NK-92 (cell line): ENCODE data around the gene RPUSD3.

Source experiments
- DNase-seq: peaks from one replicate; lab custom pipeline; 2025; ENCODE audit not compliant: unreplicated experiment; lab: John Stamatoyannopoulos, UW

RPUSD3 gene

DNA sequence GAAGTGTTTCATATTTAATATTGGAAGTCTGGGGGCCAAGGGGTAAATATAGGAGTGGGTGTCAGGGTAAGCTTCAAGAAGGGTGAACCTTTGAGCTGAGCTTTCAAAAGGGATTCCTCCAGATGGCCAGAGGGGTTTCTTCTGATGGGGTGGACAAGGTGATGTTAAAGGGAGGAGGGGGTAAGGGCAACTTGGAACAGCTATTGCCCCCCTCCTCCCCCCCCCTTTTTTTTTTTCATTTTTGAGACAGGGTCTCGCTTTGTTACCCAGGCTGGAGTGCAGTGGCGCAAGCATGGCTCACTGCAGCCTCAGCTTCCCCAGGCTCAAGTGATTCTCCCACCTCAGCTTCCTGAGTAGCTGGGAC lies 35.8 kb downstream of the RPUSD3 start:
- no peak for DNase-seq

DNA sequence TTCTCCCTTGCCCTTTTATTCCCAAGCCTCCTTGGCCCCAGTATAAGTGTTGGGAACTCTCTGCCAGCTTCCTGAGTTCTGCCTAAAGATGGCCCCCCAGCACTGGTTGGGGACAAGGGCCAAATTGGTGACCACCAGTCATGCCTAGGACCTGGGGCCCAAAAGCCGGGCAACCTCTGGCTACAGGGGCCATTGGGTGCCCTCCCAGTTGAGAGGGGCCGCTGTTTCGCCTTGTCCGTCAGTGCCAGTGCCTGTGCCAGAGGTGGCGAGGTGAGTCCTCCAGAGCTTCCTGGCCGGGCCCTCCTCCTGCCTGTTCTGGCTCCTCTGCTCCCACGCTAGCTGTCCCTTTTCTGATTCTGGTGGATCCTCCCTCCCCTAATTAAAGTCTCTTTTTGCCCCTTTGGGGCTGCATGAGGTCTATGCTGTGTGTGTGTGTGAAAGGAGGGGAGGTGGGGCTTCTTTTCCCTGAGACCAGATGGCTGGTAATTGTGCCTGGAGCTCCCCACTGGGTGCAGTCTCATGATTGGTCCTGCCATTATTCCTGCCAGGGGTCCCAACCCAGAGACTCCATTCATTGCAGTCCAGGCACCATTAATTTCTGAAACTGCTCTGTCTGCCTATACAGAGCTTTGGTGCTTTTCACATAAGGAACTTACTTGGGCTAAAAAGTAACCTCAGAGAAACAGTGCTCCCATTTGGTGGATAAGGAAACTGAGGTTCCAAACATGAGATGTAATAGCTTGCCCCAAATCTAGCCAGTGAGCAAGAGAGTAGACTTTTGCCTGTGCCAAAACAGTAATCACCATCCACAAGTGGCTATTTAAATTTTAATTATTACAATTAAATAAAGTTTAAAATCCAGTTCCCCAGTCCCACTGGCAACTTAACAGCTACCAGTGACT lies 36.9 kb downstream of the RPUSD3 start:
- no peak for DNase-seq

DNA sequence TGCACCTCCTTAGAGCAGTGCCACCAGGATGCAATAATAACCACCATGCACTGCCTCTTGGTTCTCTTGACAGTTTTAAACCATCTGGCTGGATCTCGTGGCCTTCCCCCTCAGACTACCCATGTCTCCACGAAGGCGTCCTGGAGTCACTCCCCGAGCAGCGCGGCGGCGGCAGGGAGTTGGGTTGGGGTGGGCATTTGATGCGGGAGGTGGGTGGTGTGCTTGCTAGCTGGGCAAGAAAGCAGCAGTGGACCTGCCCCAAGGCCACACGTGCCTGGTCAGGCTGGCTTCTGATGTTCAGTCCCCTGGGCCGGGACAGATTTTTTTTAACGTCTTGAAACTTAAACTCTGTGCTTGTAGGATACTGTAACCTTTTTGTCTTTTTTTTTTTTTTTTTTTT lies 37.7 kb downstream of the RPUSD3 start:
- no peak for DNase-seq

DNA sequence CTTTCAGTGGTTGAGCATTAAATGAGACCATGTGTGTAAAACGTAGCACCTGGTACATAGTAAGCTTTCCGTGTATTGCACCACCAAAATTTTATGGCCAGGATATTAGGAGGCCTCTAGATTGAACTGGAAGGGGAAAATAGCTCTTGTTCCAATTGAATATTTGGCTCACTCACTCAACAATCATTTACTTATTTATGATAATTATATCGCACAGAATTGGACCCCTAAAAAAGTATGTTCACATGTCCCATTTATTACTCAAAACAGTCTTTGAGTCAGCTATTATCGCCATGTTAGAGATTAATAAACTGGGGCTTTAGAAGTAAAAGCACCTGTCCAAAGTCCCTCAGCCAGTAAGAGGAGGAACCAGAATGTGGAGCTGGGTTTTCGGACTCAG lies 38.8 kb downstream of the RPUSD3 start:
- no peak for DNase-seq

DNA sequence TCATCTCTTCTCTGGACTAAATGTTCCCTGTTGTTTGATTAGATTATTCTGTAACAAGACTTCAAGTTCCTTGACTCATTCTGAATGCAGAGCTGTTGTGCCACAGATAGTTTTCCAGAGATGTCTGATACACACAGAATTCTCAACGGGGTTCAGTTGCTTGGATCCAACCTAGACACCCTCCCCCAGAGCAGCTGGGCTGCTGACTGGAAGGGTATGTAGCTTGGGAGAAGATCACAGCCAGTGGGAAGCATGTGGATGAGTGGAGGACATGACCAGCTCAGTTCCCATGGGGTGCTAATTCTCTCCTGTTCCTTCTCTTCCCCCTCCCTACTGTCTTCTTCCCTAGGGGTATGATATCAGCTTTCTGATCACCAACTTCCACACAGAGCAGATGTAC lies 40.3 kb downstream of the RPUSD3 start:
- DNase-seq, result no peak

DNA sequence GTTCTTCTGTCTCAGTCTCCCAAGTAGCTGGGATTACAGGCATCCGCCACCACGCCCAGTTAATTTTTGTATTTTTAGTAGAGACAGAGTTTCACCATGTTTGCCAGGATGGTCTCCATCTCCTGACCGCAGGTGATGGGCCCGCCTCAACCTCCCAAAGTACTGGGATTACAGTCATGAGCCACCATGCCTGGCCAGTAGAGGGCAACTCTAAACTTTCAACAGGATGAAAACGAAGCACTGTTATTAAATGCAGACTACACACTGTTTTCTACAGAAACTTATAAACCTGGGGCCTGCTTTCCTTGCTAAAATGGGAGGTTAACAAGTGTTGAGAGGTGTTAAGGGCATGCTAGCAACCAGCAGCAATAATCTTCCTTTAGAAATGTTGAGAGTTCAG lies 43.3 kb downstream of the RPUSD3 start:
- no peak for DNase-seq

DNA sequence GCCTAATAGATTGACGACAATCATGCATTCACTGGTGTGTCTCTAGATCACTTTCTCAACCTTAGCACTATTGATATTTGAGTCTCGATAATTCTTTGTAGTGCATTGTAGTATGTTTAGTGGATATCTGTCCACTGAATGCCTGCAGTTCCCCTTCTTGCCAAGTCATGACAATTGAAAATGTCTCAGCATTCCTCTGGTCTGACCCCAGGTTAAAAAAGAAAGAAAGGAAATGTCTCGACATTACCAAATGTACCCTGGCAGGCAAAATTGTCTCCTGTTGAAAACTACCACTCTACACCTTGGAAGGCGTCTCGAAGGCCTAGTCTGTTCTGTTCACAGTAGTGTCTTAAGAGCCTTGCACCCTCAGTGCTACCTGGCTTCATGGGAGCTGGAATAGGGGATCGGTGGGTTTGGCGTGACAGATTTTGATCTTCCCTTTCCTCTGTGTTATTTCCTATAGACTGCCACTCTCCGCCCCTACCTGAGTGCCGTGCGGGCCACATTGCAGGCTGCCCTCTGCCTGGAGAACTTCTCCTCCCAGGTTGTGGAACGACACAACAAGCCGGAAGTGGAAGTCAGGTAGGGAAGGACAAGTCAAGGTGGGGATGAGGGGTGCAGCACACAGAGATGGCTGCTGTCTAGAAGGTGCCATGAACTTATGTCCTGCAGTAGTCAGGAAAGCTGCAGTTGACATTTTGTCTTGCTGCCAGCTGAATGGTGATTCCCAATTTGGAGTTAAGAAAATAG lies 46.4 kb downstream of the RPUSD3 start:
- DNase-seq, result no peak

DNA sequence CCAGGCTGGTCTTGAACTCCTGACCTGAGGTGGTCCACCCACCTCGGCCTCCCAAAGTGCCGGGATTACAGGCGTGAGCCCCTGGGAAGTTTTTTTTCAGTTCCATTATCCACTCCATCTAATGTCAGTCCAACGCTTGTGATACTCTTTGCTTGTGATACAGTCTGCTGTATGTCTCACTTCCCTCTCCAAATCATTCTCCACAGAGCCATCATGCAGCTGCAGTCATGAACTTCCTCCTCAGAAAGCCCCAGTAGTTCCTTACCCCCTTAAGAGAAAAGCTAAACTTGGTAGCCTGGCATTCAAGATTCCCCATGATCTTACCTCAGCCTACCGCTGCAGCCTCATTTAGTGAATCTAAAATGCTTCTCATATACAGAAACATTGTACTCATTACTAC lies 48.6 kb downstream of the RPUSD3 start:
- no peak for DNase-seq

DNA sequence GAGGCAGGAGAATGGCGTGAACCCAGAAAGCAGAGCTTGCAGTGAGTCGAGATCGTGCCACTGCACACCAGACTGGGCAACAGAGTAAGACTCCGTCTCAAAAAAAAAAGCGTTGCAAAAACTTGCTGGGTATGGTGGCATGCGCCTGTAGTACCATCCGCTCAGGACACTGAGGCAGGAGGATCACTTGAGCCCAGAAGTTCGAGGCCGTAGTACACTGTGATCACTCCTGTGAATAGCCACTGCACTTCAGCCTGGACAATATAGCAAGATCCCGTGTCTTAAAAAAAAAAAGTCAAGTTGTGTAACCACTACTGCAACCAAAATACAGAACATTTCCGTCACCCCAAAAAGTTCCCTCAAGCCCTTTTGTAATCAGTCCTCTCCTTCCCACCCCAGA lies 49.4 kb downstream of the RPUSD3 start:
- no peak for DNase-seq

DNA sequence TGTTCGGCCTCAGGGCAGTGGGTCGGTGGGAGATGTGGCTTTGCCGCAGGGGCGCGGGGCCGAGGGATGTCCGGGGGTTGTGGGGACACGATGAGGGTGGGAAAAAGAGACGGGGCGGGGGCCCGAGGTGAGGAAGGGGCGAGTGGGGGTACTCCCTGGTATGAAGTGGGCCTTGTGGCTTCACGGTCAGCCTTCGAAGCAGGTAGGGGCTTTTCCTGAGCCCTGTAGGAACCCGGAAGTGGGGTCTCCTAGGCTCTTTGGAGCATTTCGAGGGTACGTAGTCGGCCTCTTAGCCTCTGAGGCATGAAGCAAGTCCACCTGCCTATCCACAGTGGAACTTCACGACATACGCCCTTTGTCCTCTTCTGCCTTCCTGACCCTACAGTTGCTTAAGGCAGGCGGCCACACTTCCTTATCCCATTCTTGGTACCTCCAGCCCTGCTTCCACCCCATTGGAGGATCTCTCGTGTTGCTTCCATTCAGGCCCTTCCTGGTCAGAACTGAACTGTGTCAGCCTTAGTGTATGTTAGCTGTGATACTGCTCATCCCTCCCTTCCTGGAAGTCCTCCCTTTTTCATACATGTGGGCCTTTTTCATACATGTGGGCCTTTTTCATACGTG lies 50.5 kb downstream of the RPUSD3 start:
- no peak for DNase-seq

DNA sequence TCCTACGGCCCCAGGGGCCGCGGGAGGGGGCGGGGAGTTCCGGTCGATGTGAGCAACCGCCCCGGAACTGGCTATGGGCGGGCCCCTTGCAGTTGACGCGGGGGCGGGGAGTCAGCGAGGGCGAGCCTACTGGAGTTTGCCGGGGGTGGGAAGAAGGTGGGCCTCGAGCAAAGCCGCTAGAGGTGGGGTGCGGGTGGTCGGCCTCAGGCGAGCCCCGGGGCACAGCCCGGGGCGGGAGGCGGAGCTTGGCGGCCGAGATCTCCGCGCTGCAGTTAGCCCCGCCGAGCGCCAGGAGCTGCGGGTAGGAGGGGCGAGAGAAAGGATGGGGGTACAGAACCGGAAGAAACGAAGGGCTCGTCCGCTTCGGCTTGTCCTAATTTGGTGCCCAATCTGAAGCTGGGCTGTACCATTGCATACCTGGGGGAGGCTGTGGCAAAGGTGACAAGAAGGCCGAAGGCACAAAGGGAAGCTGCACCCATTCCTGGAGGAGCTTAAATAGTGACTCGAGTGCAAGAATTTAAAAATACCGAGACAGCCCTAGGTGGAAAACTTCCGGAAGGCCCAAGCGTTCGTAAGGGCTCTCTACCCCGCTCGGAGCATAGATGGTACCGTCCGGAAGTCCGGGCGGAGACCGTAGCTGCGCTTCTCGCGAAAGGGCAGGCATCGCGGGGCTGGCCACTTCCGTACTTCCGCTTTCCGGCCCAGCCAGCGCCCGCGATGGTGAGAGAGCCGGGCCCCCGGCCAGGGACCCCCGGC lies 51.2 kb downstream of the RPUSD3 start, which contains the start of the genes ARPC4 and TADA3:
Gene ARPC4 (plus strand): TSS at position 678 of the 756 bp plus-strand sequence. CDS start 40 bp downstream, at position 718.
Gene TADA3 (minus strand): TSS at position 69 of the 756 bp plus-strand sequence. CDS start 1,007 bp downstream, outside the sequence.
- DNase-seq, result peak; percentile 51

DNA sequence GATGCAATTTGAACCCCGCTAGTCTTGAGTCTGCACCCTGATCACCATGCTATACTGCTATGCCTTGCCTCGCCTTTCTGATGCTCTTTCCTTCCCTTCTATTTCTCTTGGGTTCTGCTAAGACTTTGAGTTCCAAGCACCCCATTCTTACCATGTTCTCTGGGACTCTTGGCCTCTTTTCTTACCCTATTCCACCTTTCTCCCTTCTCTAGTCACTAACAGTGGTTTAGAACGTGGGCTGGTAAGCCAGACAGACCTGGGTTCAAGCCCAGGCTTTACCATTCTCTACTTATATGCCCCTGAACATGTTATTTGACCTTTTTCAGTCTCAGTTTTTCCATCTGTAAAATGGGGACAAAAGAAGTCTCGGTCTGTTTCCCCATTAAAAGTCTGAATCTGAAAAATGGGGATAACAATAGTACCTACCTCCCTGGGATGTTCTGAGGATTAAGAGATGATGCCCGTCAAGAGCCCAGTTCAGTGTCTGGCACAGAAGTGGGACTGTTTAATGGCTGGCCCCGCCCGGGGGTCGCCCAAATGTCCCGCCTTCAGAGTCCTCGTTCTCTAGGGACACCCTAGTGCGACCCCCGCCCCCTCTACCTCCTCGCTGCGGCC lies 51.9 kb downstream of the RPUSD3 start:
- DNase-seq, result no peak

DNA sequence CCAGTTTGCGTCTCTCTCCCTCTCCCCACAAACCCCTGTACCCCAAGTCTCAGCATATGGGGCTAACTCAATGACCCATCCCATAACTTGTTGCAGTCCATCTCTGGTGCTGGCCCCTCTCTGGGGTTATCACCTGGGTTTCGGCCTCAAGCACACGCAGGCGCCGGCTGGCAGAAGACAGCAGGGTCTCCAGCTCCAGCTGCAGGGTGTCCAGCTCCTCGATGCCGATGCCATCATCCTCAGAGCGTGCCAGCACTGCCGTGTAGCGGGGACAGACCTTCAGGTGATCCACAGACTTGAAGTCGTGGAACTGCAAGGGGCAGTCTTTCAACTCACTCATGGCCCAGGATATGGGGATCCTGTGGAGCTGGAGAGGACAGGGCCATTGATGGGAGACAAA lies 52.7 kb downstream of the RPUSD3 start:
- DNase-seq, result no peak
